Body of pancreas (tissue), 4 donors: ENCODE results near the gene FAM107B. TPM values are rescaled to one million over a fixed set of nuclear protein-coding genes. Genes with fewer than 3 reads are reported as not detected.
A peak's percentile ranks its signal among the peaks of the same experiment; 100 is the strongest.

ENCODE experiments used
- ATAC-seq: fragments of 150-250 bp; one replicate; pipeline ENCODE4 v1.9.1; 2016
- DNase-seq, 4 donors: peaks; one replicate each; pipeline ENCODE4 v3.0.0-alpha.2; 2019
- H3K27ac ChIP-seq, 4 donors: fragments of 200-600 bp; sonication (generic); 1 replicate in 3 of 4; 2 replicates in 1 of 4; pipeline versions ENCODE4 v1.5.1 to v1.6.1; 2016 to 2019; ENCODE audit warnings: mild to moderate bottlenecking in 1 of 4, mixed read lengths in 1 of 4, moderate library complexity in 1 of 4
- H3K27me3 ChIP-seq, 2 donors: fragments of 200-600 bp; sonication (generic); one replicate each; pipeline ENCODE4 v1.6.0; 2016; ENCODE audit warnings: mild to moderate bottlenecking in 1 of 2
- H3K36me3 ChIP-seq, 2 donors: fragments of 200-600 bp; sonication (generic); replicated peaks in 1 of 2; 2 replicates each; pipeline ENCODE4 v1.5.1; 2016; ENCODE audit warnings: low read depth in 2 of 2; ENCODE audit not compliant: insufficient read depth in 1 of 2
- H3K4me1 ChIP-seq: fragments of 200-600 bp; sonication (generic); one replicate; pipeline ENCODE4 v1.6.0; 2016
- H3K4me3 ChIP-seq, 2 donors: fragments of 200-600 bp; sonication (generic); 1 replicate in 1 of 2; 2 replicates in 1 of 2; pipeline ENCODE4 v1.5.1; 2016 to 2019
- H3K9me3 ChIP-seq, 3 donors: fragments of 200-600 bp; sonication (generic); 1 replicate in 2 of 3; 2 replicates in 1 of 3; pipeline ENCODE4 v1.5.1; 2016
- CTCF ChIP-seq, 7 experiments: fragments of 450-650 bp in 4 of 7; fragments of 200-600 bp in 3 of 7; sonication (generic) in 3 of 7; IDR thresholded peaks; one replicate each; pipeline ENCODE4 v1.5.1; 2016 to 2019; ENCODE audit warnings: antibody characterized with exemption in 7 of 7
- POLR2A ChIP-seq, 3 donors: fragments of 450-650 bp; IDR thresholded peaks; one replicate each; pipeline ENCODE4 v1.6.1; 2016; ENCODE audit warnings: antibody characterized with exemption in 3 of 3, mild to moderate bottlenecking in 2 of 3
- WGBS, 2 donors: methylation state at CpG; one replicate each; pipeline ENCODE4 v1.1.5; 2017; 5-methylcytosine and 5-hydroxymethylcytosine counted together
- intact Hi-C: fragments of 100-400 bp; cut with DNase I; formaldehyde crosslinking; loops from one replicate; pipeline ENCODE4 v1.15.1; 2023
- total RNA-seq, 2 donors: library from RNA; depleted of rRNA; stranded (reverse); fragments of >200 nt; gene quantifications; one replicate each; pipeline ENCODE4 v1.1.0, GENCODE V29; 2016

The FAM107B gene
- total RNA-seq, 2 donors from 2014 or later = 19.4 to 45.9 TPM

- DNase-seq (no peak), ATAC-seq (peak; percentile 47)
- H3K4me3 ChIP-seq = no peak overlapping the region
- WGBS, 2 donors = 34 to 41% methylated on average over 6 of the region's 6 CpGs
- TF ChIP-seq CTCF (IDR thresholded peaks at IDR 0.05) (no peak), POLR2A (IDR thresholded peaks at IDR 0.05) (no peak)
- H3K4me1 ChIP-seq = peaks cover 16% of the 10 kb centered on the region
- H3K27ac ChIP-seq = peak overlapping the region in 2 of 4 donors; percentile 36
- no peaks in the 10 kb centered on the region for H3K36me3 ChIP-seq
- H3K9me3 ChIP-seq = no peaks in the 10 kb centered on the region
- intact Hi-C loops = no loop called here
- H3K27me3 ChIP-seq = no peaks in the 10 kb centered on the region
These were observed 4.4 kb upstream of the FAM107B start for GRCh38 chr10:14779001-14779651.

- Histone ChIP-seq H3K4me3 (no peak overlapping the region), H3K4me1 (peaks cover 16% of the 10 kb centered on the region), H3K36me3 (no peaks in the 10 kb centered on the region), H3K27me3 (no peaks in the 10 kb centered on the region), H3K9me3 (no peaks in the 10 kb centered on the region), H3K27ac (no peak overlapping the region)
- no peak for DNase-seq
- WGBS, 2 donors = 81 to 82% methylated on average over 9 of the region's 9 CpGs
- intact Hi-C loops = no loop called here
- ATAC-seq = no peak
- TF ChIP-seq CTCF (IDR thresholded peaks at IDR 0.05) = no peak
- no peak for TF ChIP-seq POLR2A (IDR thresholded peaks at IDR 0.05)
These were observed 1.8 kb upstream of the FAM107B start for GRCh38 chr10:14776546-14776945.

GRCh38 chr10:14775656-14776055 is 959 bp upstream of the FAM107B start:
- ATAC-seq (no peak), DNase-seq (no peak)
- WGBS, 2 donors = 76 to 80% methylated on average over 3 of the region's 3 CpGs
- H3K27ac ChIP-seq = no peak overlapping the region
- TF ChIP-seq POLR2A (IDR thresholded peaks at IDR 0.05) (no peak), CTCF (IDR thresholded peaks at IDR 0.05) (no peak)
- no peaks in the 10 kb centered on the region for H3K27me3 ChIP-seq
- H3K4me1 ChIP-seq = peaks cover 16% of the 10 kb centered on the region
- no peak overlapping the region for H3K4me3 ChIP-seq
- intact Hi-C loops = no loop called here
- H3K36me3 ChIP-seq = no peaks in the 10 kb centered on the region
- no peaks in the 10 kb centered on the region for H3K9me3 ChIP-seq

GRCh38 chr10:14774214-14774580 is 500 bp downstream of the FAM107B start:
- DNase-seq (no peak), ATAC-seq (no peak)
- Histone ChIP-seq H3K9me3 (no peaks in the 10 kb centered on the region), H3K4me1 (peaks cover 9% of the 10 kb centered on the region), H3K27me3 (no peaks in the 10 kb centered on the region), H3K36me3 (no peaks in the 10 kb centered on the region), H3K27ac (peak overlapping the region in 1 of 4 donors; percentile 16), H3K4me3 (no peak overlapping the region)
- no peak for TF ChIP-seq POLR2A (IDR thresholded peaks at IDR 0.05)
- TF ChIP-seq CTCF (IDR thresholded peaks at IDR 0.05) = no peak
- WGBS, 2 donors = 93 to 96% methylated on average over 19 to 22 of the region's 22 CpGs
- intact Hi-C loops = no loop called here

GRCh38 chr10:14773551-14774213 is 1.0 kb downstream of the FAM107B start:
- ATAC-seq (no peak), DNase-seq (no peak)
- H3K4me1 ChIP-seq = peaks cover 4% of the 10 kb centered on the region
- H3K4me3 ChIP-seq = no peak overlapping the region
- no peaks in the 10 kb centered on the region for H3K9me3 ChIP-seq
- intact Hi-C loops = no loop called here
- no peaks in the 10 kb centered on the region for H3K27me3 ChIP-seq
- WGBS, 2 donors = 65 to 67% methylated on average over 10 of the region's 10 CpGs
- TF ChIP-seq POLR2A (IDR thresholded peaks at IDR 0.05) = no peak
- peak in 4 of 7 experiments; percentile 14 to 24 (median 20) for TF ChIP-seq CTCF (IDR thresholded peaks at IDR 0.05)
- H3K36me3 ChIP-seq = no peaks in the 10 kb centered on the region
- peak overlapping the region in 1 of 4 donors; percentile 16 for H3K27ac ChIP-seq
